Measurements from ENCODE around the gene GRM7.

GRM7 gene

GRCh38 chr3:7437231-7437630 is 576.3 kb downstream of the GRM7 start:
- TF ChIP-seq POLR2AphosphoS5 (IDR thresholded peaks at IDR 0.05; ENCODE audit: low read depth, low read length): no peak
- TF ChIP-seq TAF1 (IDR thresholded peaks at IDR 0.05; ENCODE audit: borderline replicate concordance, insufficient read depth, low read length): no peak
- no peak for TF ChIP-seq REST (IDR thresholded peaks at IDR 0.05; ENCODE audit: insufficient read depth in 1 of 2, low read depth in 2 of 2, low read length in 2 of 2)
- TF ChIP-seq FOXP2 (optimal IDR thresholded peaks at IDR 0.05; ENCODE audit: borderline replicate concordance, extremely low read depth, extremely low read length, insufficient read depth): no peak
- no peak for TF ChIP-seq SIN3A (IDR thresholded peaks at IDR 0.05; ENCODE audit: borderline replicate concordance, insufficient read depth, low read length)

- no peak for TF ChIP-seq SIN3A (IDR thresholded peaks at IDR 0.05; ENCODE audit: borderline replicate concordance, insufficient read depth, low read length)
Observed at GRCh38 chr3:7439101-7439680, 578.3 kb downstream of the GRM7 start.

- no peak for TF ChIP-seq SIN3A (IDR thresholded peaks at IDR 0.05; ENCODE audit: borderline replicate concordance, insufficient read depth, low read length)
- no peak for TF ChIP-seq REST (IDR thresholded peaks at IDR 0.05; ENCODE audit: insufficient read depth in 1 of 2, low read depth in 2 of 2, low read length in 2 of 2)
- no peak for TF ChIP-seq POLR2AphosphoS5 (IDR thresholded peaks at IDR 0.05; ENCODE audit: low read depth, low read length)
- no peak for TF ChIP-seq FOXP2 (optimal IDR thresholded peaks at IDR 0.05; ENCODE audit: borderline replicate concordance, extremely low read depth, extremely low read length, insufficient read depth)
- no peak for TF ChIP-seq TAF1 (IDR thresholded peaks at IDR 0.05; ENCODE audit: borderline replicate concordance, insufficient read depth, low read length)
Observed at GRCh38 chr3:7444886-7445285, 584.0 kb downstream of the GRM7 start.

- TF ChIP-seq REST (IDR thresholded peaks at IDR 0.05; ENCODE audit: insufficient read depth in 1 of 2, low read depth in 2 of 2, low read length in 2 of 2) (no peak), TAF1 (IDR thresholded peaks at IDR 0.05; ENCODE audit: borderline replicate concordance, insufficient read depth, low read length) (no peak), SIN3A (IDR thresholded peaks at IDR 0.05; ENCODE audit: borderline replicate concordance, insufficient read depth, low read length) (no peak), FOXP2 (optimal IDR thresholded peaks at IDR 0.05; ENCODE audit: borderline replicate concordance, extremely low read depth, extremely low read length, insufficient read depth) (no peak), POLR2AphosphoS5 (IDR thresholded peaks at IDR 0.05; ENCODE audit: low read depth, low read length) (no peak)
Observed at GRCh38 chr3:7445331-7445730, 584.4 kb downstream of the GRM7 start.

- TF ChIP-seq REST (IDR thresholded peaks at IDR 0.05; ENCODE audit: insufficient read depth in 1 of 2, low read depth in 2 of 2, low read length in 2 of 2): no peak
- TF ChIP-seq FOXP2 (optimal IDR thresholded peaks at IDR 0.05; ENCODE audit: borderline replicate concordance, extremely low read depth, extremely low read length, insufficient read depth): no peak
- TF ChIP-seq POLR2AphosphoS5 (IDR thresholded peaks at IDR 0.05; ENCODE audit: low read depth, low read length): no peak
Observed at GRCh38 chr3:7447197-7447769, 586.4 kb downstream of the GRM7 start.

All from PFSK-1 (cell line).